Psoas muscle (tissue), 8 donors: ENCODE measurements around the gene GNA12. TPM values are rescaled to one million over a fixed set of nuclear protein-coding genes. Genes with fewer than 3 reads are reported as not detected.

Source experiments
- ATAC-seq, 4 donors: fragments of 200-7000 bp; cut with Tn5 transposase; one replicate each; pipeline ENCODE4 v1.9.1; 2020; ENCODE audit warnings: moderate library complexity in 3 of 4, mild to moderate bottlenecking in 2 of 4
- DNase-seq, 2 donors: peaks; one replicate each; pipeline ENCODE4 v3.0.0-alpha.2; 2020
- H3K27ac ChIP-seq: fragments of 200-600 bp; one replicate; pipeline ENCODE4 v1.8.0; 2022
- H3K27me3 ChIP-seq, 3 donors: fragments of 200-600 bp in 1 of 3; one replicate each; pipeline versions ENCODE4 v1.6.1 to v1.8.0; 2013 to 2022; ENCODE audit warnings: low read length in 2 of 3, mild to moderate bottlenecking in 2 of 3, moderate library complexity in 1 of 3; ENCODE audit not compliant: insufficient read depth in 3 of 3
- H3K36me3 ChIP-seq, 2 donors: fragments of 200-600 bp in 1 of 2; one replicate each; pipeline versions ENCODE4 v1.6.1 to v1.8.0; 2013 to 2022; ENCODE audit warnings: low read depth in 1 of 2, mild to moderate bottlenecking in 1 of 2, moderate library complexity in 1 of 2; ENCODE audit not compliant: insufficient read depth in 1 of 2
- H3K4me1 ChIP-seq: fragments of 200-600 bp; one replicate; pipeline ENCODE4 v1.8.0; 2022
- H3K4me3 ChIP-seq: fragments of 200-600 bp; one replicate; pipeline ENCODE4 v1.8.0; 2022; ENCODE audit warnings: mild to moderate bottlenecking
- H3K9me3 ChIP-seq: fragments of 200-600 bp; one replicate; pipeline ENCODE4 v1.8.0; 2022
- whole genome bisulfite sequencing, 3 donors: extraction: QIAGEN DNeasy Blood & Tissue Kit; methylation state at CpG; one replicate each; pipeline versions ENCODE4 v1.1.6 to v1.1.7; 2013; 5-methylcytosine and 5-hydroxymethylcytosine counted together
- intact Hi-C, 2 donors: fragments of 100-400 bp; cut with DNase I; formaldehyde crosslinking; loops; one replicate each; pipeline versions ENCODE4 v1.11.0 to v1.14.2; 2022
- polyA plus RNA-seq, 3 donors: library from polyadenylated mRNA; stranded (reverse); fragments of 200-250 nt; gene quantifications; one replicate each; pipeline ENCODE4 v1.2.3, GENCODE V29; 2013
- total RNA-seq, 4 donors: library from RNA; stranded (reverse); fragmentation: NEBNext Ultra II Directional in 2 of 4; extraction: Animal tissue kit (Norgen Biotek cat#: 25700) in 2 of 4; gene quantifications; one replicate each; pipeline versions ENCODE4 v1.2.1 to v1.2.4, GENCODE V29; 2021 to 2023
- TF ChIP-seq, protein P1 (sequence below): fragments of 200-600 bp; IDR thresholded peaks from one replicate; pipeline ENCODE4 v1.8.0; 2022; ENCODE audit warnings: antibody characterized with exemption
- donor health status: healthy with polysubstance abuse.
- donor health status: DM: no; HTN: no; CAD: no; lungs with moderate emphysema.
- donor health status: Bipolar disorder and iron deficiency.
- donor health status: healthy.
- donor health status: DM: yes; HTN: yes; CAD: no.
- donor health status: DM: no; HTN: no; CAD: no.
- donor health status: DM: no; HTN: no; CAD: no.
- donor health status: DM: yes; HTN: yes; CAD: no.

The GNA12 gene
- total and polyA plus RNA-seq, 7 donors: 7.1 to 20.2 (median 15.4) TPM

DNA sequence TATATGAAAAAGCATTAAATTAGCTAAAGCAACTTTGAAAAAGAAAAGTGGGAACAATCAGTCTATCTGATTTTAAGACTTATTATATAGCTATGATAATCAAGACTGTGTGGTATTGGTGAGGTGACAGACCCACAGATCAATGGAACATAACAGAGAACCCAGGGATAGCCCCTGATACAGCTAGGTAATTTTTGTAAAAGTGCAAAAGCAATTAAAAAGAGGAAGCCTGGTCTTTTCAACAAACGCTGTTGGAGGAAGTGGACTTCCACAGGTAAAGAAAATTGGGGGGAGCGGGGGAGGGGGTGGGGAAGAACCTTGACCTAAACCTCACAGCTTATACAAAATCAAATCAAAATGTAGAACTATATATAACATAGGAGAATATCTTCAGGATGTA lies 45.4 kb downstream of the GNA12 start:
- 76 to 92% (median 90%) methylated on average over 2 of the region's 2 CpGs for WGBS, 3 donors
- H3K36me3 ChIP-seq: peaks cover 4 to 12% of the 10 kb centered on the region in 2 donors
- no peak overlapping the region for H3K4me3 ChIP-seq
- no peak for ATAC-seq
- H3K4me1 ChIP-seq: peaks cover 18% of the 10 kb centered on the region
- intact Hi-C loops: loop anchor here in 1 of 2 donors (5.0 kb wide), 1 partner anchor 36 kb away; no protein-coding TSS in a partner anchor
- TF ChIP-seq, protein P1, sequence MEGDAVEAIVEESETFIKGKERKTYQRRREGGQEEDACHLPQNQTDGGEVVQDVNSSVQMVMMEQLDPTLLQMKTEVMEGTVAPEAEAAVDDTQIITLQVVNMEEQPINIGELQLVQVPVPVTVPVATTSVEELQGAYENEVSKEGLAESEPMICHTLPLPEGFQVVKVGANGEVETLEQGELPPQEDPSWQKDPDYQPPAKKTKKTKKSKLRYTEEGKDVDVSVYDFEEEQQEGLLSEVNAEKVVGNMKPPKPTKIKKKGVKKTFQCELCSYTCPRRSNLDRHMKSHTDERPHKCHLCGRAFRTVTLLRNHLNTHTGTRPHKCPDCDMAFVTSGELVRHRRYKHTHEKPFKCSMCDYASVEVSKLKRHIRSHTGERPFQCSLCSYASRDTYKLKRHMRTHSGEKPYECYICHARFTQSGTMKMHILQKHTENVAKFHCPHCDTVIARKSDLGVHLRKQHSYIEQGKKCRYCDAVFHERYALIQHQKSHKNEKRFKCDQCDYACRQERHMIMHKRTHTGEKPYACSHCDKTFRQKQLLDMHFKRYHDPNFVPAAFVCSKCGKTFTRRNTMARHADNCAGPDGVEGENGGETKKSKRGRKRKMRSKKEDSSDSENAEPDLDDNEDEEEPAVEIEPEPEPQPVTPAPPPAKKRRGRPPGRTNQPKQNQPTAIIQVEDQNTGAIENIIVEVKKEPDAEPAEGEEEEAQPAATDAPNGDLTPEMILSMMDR: no peak
- H3K9me3 ChIP-seq: no peaks in the 10 kb centered on the region
- no peak for DNase-seq
- H3K27me3 ChIP-seq: no peaks in the 10 kb centered on the region
- no peak overlapping the region for H3K27ac ChIP-seq

- TF ChIP-seq, protein P1: no peak
- Histone ChIP-seq H3K4me3 (no peak overlapping the region), H3K4me1 (peaks cover 17% of the 10 kb centered on the region), H3K27me3 (no peaks in the 10 kb centered on the region), H3K27ac (peak overlapping the region; percentile 54), H3K9me3 (no peaks in the 10 kb centered on the region), H3K36me3 (peaks cover 4 to 32% of the 10 kb centered on the region in 2 donors)
- WGBS, 3 donors: 39 to 55% (median 43%) methylated on average over 20 of the region's 20 CpGs
- DNase-seq (peak; percentile 81 to 83), ATAC-seq (peak; percentile 59 to 75 (median 72))
- intact Hi-C loops: loop anchor here in 1 of 2 donors (5.0 kb wide), 1 partner anchor 34 kb away; no protein-coding TSS in a partner anchor
Measured at GRCh38 chr7:2796358-2797352, 47.5 kb downstream of the GNA12 start.

DNA sequence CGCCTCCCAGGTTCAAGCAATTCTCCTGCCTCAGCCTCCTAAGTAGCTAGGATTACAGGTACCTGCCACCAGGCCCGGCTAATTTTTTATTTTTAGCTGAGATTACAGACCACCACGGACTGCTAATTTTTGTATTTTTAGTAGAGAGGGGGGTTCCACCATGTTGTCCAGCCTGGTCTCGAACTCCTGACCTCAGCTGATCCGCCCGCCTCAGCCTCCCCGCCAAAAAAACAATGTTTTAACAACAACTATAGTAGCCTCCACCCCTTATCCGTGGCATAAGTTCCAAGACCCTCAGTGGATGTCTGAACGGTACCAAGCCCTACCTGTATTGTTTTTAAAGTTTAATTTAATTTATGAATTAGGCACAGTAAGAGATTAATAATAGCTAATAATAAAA lies 48.2 kb downstream of the GNA12 start:
- H3K9me3 ChIP-seq: no peaks in the 10 kb centered on the region
- no peaks in the 10 kb centered on the region for H3K27me3 ChIP-seq
- ATAC-seq (no peak), DNase-seq (no peak)
- TF ChIP-seq, protein P1: no peak
- no peak overlapping the region for H3K4me3 ChIP-seq
- peaks cover 4 to 32% of the 10 kb centered on the region in 2 donors for H3K36me3 ChIP-seq
- intact Hi-C loops: loop anchor here in 1 of 2 donors (5.0 kb wide), 1 partner anchor 34 kb away; no protein-coding TSS in a partner anchor
- H3K27ac ChIP-seq: peak overlapping the region; percentile 54
- 65 to 79% (median 67%) methylated on average over 9 of the region's 9 CpGs for WGBS, 3 donors
- peaks cover 14% of the 10 kb centered on the region for H3K4me1 ChIP-seq

DNA sequence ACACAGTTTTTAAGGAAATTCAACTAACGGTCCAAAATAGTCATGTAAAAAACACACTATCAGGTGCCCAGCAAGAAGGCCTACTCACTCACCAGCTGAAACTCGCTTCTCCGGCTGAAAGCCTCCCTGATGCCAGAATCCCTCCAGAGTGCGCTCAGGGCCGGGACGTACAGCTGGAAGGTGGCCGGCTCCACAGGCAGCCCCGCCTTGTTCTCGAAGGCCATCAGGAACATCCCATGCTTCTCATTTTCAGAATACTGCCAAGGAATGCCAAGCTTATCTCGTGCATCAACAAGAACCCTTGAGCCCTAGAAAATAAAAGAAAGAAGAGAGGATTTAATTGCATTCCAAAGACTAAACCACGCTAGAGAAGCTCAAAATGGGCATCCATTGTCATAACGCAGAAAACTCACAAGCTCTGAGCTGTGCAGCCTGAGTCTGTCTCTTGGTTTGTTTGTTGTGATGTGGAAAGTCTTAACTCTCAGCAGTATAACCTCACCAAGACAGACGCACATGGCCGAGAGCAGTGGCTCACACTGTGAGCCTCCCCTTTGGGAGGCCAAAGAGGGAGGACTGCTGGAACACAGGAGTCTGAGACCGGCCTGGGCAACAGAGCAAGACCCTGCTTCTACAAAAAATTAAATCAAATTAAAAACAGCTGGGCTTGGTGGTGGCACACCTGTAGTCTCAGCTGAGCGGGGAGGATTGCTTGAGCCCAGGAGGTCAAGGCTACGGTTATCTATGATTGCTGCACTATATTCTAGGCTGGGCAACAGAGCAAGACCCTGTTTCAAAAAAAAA lies 49.1 kb downstream of the GNA12 start:
- Histone ChIP-seq H3K27me3 (no peaks in the 10 kb centered on the region), H3K9me3 (no peaks in the 10 kb centered on the region), H3K4me3 (no peak overlapping the region), H3K4me1 (peaks cover 14% of the 10 kb centered on the region), H3K27ac (no peak overlapping the region), H3K36me3 (peaks cover 4 to 32% of the 10 kb centered on the region in 2 donors)
- intact Hi-C loops: loop anchor here in 1 of 2 donors (5.0 kb wide), 1 partner anchor 33 kb away; no protein-coding TSS in a partner anchor
- WGBS, 3 donors: 90 to 94% (median 90%) methylated on average over 17 of the region's 17 CpGs
- DNase-seq: no peak
- TF ChIP-seq, protein P1: no peak
- ATAC-seq: no peak
